ENCODE data around the gene ABCA1.

ABCA1 gene

DNA sequence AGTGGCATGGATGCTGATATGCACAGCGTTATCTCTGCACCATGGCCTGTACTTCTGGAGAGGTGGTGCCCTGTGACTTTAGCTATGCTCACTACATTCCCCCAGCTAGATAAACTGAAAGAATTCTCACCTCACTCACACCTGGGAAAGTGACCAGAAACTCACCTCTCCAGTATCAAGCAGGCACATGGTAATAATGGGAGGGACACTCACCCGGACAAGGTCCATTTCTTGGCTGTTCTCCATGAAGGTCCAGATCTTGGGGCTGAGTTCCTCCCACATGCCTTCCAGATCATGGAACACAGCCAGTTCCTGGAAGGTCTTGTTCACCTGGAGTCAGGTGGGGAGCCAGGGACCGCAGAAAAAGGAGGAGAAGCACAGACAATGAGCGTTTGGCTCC, 91.2 kb downstream of the ABCA1 start:
- Histone ChIP-seq H3K4me1 (ENCODE audit: control insufficient read depth, insufficient read depth, low read length) (no peaks in the 10 kb centered on the region), H3K9ac (ENCODE audit: low read length) (no peak overlapping the region), H3K27me3 (ENCODE audit: control insufficient read depth, insufficient read depth, low read length) (no peaks in the 10 kb centered on the region), H3K4me3 (ENCODE audit: low read length) (no peak overlapping the region), H3K27ac (ENCODE audit: low read depth, low read length) (no peak overlapping the region), H3K36me3 (ENCODE audit: control insufficient read depth, insufficient read depth, low read length) (peaks cover 50% of the 10 kb centered on the region)

DNA sequence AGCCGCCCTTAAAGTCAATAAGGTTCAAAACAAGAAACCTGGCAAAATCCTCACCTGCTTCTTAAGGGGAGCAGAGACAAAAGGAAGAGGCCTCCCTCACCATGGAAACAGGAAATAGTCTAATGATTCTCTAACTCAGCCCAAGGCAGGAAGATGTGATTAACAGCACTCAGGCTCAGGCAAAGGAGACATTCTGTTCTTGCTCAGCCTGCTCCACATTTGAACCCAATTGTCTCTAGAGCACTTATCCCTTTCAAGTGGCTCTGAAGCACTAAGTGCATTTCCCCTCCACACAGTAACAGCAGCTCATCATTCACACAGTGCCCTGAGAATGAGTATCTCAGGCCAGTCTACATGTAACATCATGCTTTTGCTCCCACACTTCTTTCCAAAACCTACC, 91.7 kb downstream of the ABCA1 start:
- Histone ChIP-seq H3K36me3 (ENCODE audit: control insufficient read depth, insufficient read depth, low read length) (peaks cover 54% of the 10 kb centered on the region), H3K27ac (ENCODE audit: low read depth, low read length) (no peak overlapping the region), H3K4me1 (ENCODE audit: control insufficient read depth, insufficient read depth, low read length) (no peaks in the 10 kb centered on the region), H3K4me3 (ENCODE audit: low read length) (no peak overlapping the region), H3K27me3 (ENCODE audit: control insufficient read depth, insufficient read depth, low read length) (no peaks in the 10 kb centered on the region), H3K9ac (ENCODE audit: low read length) (no peak overlapping the region)

DNA sequence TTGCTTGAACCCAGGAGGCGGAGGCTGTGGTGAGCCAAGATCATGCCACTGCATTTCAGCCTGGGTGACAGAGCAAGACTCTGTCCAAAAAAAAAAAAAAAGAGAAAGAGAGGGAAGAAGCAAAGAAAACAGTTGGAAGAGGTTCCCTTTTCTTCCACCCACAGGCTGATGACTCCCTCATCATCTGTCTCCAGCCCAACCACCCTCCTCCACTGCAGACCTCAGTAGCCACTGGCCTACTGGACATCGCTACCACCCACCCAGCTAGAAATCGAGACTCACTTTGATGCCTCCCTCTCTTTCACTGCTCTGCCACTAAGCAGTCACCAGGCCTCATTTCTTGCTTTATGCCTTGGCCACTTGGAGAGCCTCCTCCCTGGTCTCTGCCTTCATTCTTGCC, 92.8 kb downstream of the ABCA1 start:
- H3K36me3 ChIP-seq (ENCODE audit: control insufficient read depth, insufficient read depth, low read length): peaks cover 53% of the 10 kb centered on the region
- no peaks in the 10 kb centered on the region for H3K27me3 ChIP-seq (ENCODE audit: control insufficient read depth, insufficient read depth, low read length)
- H3K9ac ChIP-seq (ENCODE audit: low read length): no peak overlapping the region
- H3K4me1 ChIP-seq (ENCODE audit: control insufficient read depth, insufficient read depth, low read length): no peaks in the 10 kb centered on the region
- no peak overlapping the region for H3K27ac ChIP-seq (ENCODE audit: low read depth, low read length)
- no peak overlapping the region for H3K4me3 ChIP-seq (ENCODE audit: low read length)

DNA sequence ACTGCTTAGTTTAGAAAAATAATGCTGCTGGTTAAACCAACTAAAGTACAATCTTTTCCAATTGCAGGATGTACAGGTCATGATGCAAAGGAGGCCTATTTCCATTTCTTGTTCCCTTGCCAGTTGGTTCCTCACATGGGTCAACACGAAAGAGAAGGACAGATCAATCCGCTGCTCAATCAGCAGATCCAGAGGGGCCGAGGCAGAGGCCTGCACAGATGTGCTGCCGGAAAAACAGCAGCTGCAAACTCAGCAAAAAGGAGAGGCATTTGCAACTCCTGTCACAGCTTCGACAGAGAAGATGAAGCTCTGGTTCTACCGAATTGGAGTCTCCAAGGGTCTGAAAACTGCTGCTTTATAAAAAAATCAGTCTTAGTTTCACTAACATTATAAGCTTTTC, 94.3 kb downstream of the ABCA1 start:
- peaks cover 50% of the 10 kb centered on the region for H3K36me3 ChIP-seq (ENCODE audit: control insufficient read depth, insufficient read depth, low read length)
- H3K27ac ChIP-seq (ENCODE audit: low read depth, low read length): no peak overlapping the region
- no peak overlapping the region for H3K4me3 ChIP-seq (ENCODE audit: low read length)
- no peaks in the 10 kb centered on the region for H3K27me3 ChIP-seq (ENCODE audit: control insufficient read depth, insufficient read depth, low read length)
- H3K9ac ChIP-seq (ENCODE audit: low read length): no peak overlapping the region
- H3K4me1 ChIP-seq (ENCODE audit: control insufficient read depth, insufficient read depth, low read length): no peaks in the 10 kb centered on the region

DNA sequence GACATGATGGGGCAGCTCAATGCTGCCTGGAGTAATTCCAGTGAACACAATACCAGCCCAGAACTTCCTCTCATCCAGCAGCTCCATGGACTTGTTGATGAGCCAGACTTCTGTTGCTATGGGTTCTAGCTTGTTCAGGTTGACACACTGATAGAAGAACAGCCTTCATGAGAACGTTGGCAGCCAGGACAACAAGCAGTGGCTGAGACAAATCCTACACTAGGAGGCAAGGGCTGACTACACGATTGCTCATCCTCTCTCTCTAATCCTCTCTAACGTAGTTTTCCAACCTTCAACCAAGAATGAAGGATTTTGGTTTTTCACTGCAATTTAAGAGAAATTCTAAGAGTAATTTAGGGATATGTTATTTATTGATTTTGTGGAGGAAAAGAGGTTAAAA, 96.3 kb downstream of the ABCA1 start:
- Histone ChIP-seq H3K36me3 (ENCODE audit: control insufficient read depth, insufficient read depth, low read length) (peaks cover 60% of the 10 kb centered on the region), H3K9ac (ENCODE audit: low read length) (no peak overlapping the region), H3K4me1 (ENCODE audit: control insufficient read depth, insufficient read depth, low read length) (no peaks in the 10 kb centered on the region)

DNA sequence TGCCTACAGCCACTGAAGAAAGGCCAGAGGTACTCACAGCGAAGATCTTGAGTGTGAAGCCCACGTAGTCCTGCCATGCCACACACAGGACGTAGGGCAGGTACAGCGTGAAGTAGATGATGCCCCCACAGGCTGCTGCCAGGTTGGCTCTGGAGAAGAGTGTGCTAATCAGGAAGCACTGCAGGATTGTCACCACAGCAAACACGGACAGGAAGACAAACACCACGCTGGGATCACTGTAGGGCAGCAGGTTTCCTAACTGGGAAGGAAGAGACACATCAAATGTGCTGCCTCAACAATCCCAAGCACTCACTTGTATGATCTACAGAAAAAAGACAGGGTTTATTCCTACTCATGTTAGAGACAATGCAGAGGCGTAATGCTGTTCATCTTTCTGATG, 101.0 kb downstream of the ABCA1 start:
- H3K4me3 ChIP-seq (ENCODE audit: low read length): no peak overlapping the region
- no peak overlapping the region for H3K9ac ChIP-seq (ENCODE audit: low read length)
- no peak overlapping the region for H3K27ac ChIP-seq (ENCODE audit: low read depth, low read length)
- H3K27me3 ChIP-seq (ENCODE audit: control insufficient read depth, insufficient read depth, low read length): no peaks in the 10 kb centered on the region
- H3K4me1 ChIP-seq (ENCODE audit: control insufficient read depth, insufficient read depth, low read length): no peaks in the 10 kb centered on the region
- H3K36me3 ChIP-seq (ENCODE audit: control insufficient read depth, insufficient read depth, low read length): peaks cover 65% of the 10 kb centered on the region

More for the DNA sequence above, 96.3 kb downstream of the ABCA1 start:
- Histone ChIP-seq H3K27me3 (ENCODE audit: control insufficient read depth, insufficient read depth, low read length) (no peaks in the 10 kb centered on the region), H3K27ac (ENCODE audit: low read depth, low read length) (no peak overlapping the region), H3K4me3 (ENCODE audit: low read length) (no peak overlapping the region)

DNA sequence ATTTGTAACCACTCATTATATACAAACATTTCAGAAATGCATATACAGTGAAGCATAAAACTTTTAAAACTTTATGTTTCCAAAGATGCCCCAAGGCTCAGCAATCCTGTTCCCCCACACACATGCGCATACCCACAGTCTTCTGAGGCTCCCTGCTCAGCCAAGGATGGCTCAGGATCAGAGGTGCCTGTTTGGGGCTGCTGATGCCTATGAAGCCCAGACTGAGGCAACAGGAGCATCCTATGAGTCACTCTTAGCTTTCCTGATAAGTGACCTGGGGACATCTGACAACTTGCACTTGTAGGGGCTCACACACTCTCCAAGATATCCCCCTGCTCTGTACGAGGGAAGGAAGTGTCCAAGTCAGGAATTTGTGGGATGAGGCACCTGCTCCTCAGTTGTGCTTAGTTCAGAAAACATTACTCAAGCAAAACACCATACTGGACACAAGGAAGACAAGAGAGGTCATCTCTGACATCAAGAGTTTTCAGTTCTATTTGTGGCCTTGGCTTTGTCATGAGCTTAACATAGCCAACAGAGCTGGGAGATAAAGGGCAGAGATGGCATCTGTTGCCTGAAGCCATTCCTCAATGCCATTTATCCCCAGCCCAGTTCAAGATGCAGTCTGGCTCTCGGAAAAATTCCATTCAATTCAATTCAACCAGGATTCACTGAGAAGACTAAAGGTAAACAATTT, 101.7 kb downstream of the ABCA1 start:
- H3K36me3 ChIP-seq (ENCODE audit: control insufficient read depth, insufficient read depth, low read length): peaks cover 65% of the 10 kb centered on the region
- H3K4me3 ChIP-seq (ENCODE audit: low read length): no peak overlapping the region
- no peaks in the 10 kb centered on the region for H3K4me1 ChIP-seq (ENCODE audit: control insufficient read depth, insufficient read depth, low read length)
- no peaks in the 10 kb centered on the region for H3K27me3 ChIP-seq (ENCODE audit: control insufficient read depth, insufficient read depth, low read length)
- H3K27ac ChIP-seq (ENCODE audit: low read depth, low read length): no peak overlapping the region
- H3K9ac ChIP-seq (ENCODE audit: low read length): no peak overlapping the region

DNA sequence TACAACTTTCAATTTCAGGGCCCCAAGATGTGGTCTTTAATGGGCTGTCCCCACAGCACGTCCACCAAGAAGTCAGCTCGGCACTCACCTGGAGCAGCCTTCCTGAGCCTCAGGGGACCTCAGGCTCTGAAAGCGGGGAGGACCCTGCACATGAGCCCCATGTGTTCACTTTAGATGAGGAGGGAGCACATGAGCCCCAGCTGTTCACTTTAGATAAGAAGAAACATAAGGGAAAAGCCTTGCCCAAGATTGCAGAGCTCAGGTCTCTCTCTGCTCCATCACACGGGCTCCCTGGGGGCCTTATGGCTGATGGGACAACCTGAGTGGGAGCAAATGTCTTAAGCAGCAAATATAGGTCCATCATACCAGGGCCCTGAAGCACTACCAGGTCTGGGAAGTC, 107.6 kb downstream of the ABCA1 start:
- Histone ChIP-seq H3K4me1 (ENCODE audit: control insufficient read depth, insufficient read depth, low read length) (no peaks in the 10 kb centered on the region), H3K36me3 (ENCODE audit: control insufficient read depth, insufficient read depth, low read length) (peaks cover 74% of the 10 kb centered on the region), H3K27me3 (ENCODE audit: control insufficient read depth, insufficient read depth, low read length) (no peaks in the 10 kb centered on the region), H3K9ac (ENCODE audit: low read length) (no peak overlapping the region), H3K4me3 (ENCODE audit: low read length) (no peak overlapping the region), H3K27ac (ENCODE audit: low read depth, low read length) (no peak overlapping the region)

DNA sequence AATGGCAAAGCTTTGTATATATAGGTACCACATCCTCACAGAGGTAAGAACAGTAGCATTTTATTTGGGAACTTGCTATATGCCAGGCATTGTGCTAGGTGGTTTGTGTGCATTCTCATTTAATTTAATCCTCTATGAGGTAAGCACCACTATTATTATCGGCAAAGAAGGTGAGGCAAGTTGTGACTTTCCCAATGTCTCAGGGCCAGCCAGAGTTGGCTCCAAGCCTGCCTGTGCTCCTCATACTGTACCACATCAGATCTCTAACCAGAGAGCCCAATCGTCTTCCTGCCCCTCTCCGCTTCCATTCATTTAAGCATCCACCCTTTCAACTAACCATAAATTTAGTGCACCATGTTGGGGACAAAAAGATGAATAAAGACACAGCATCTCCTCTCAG, 108.9 kb downstream of the ABCA1 start:
- Histone ChIP-seq H3K9ac (ENCODE audit: low read length) (no peak overlapping the region), H3K27ac (ENCODE audit: low read depth, low read length) (no peak overlapping the region), H3K36me3 (ENCODE audit: control insufficient read depth, insufficient read depth, low read length) (peaks cover 74% of the 10 kb centered on the region), H3K4me3 (ENCODE audit: low read length) (no peak overlapping the region), H3K27me3 (ENCODE audit: control insufficient read depth, insufficient read depth, low read length) (no peaks in the 10 kb centered on the region), H3K4me1 (ENCODE audit: control insufficient read depth, insufficient read depth, low read length) (no peaks in the 10 kb centered on the region)

DNA sequence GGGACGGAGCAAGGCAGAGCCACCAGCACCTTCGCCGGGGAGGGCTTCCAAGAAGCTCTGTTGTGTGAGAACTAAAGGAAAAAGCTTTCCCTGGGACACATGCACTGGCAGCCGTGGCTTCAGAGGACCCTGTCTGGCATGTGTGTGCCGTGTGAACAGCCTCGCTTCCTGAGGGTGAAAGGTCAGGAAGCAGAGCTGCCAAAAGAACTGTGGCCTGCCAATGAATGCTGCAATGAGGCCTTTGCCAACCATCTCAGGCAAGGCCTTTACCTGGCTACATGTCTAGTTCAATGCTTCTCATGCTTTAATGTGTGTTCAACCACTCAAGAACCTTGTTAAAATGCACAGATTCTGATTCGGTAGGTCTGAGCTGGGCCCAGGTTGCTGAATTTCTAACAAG, 110.5 kb downstream of the ABCA1 start:
- no peak overlapping the region for H3K9ac ChIP-seq (ENCODE audit: low read length)
- no peak overlapping the region for H3K4me3 ChIP-seq (ENCODE audit: low read length)
- no peaks in the 10 kb centered on the region for H3K4me1 ChIP-seq (ENCODE audit: control insufficient read depth, insufficient read depth, low read length)
- H3K27ac ChIP-seq (ENCODE audit: low read depth, low read length): no peak overlapping the region
- H3K36me3 ChIP-seq (ENCODE audit: control insufficient read depth, insufficient read depth, low read length): peaks cover 76% of the 10 kb centered on the region
- H3K27me3 ChIP-seq (ENCODE audit: control insufficient read depth, insufficient read depth, low read length): no peaks in the 10 kb centered on the region

DNA sequence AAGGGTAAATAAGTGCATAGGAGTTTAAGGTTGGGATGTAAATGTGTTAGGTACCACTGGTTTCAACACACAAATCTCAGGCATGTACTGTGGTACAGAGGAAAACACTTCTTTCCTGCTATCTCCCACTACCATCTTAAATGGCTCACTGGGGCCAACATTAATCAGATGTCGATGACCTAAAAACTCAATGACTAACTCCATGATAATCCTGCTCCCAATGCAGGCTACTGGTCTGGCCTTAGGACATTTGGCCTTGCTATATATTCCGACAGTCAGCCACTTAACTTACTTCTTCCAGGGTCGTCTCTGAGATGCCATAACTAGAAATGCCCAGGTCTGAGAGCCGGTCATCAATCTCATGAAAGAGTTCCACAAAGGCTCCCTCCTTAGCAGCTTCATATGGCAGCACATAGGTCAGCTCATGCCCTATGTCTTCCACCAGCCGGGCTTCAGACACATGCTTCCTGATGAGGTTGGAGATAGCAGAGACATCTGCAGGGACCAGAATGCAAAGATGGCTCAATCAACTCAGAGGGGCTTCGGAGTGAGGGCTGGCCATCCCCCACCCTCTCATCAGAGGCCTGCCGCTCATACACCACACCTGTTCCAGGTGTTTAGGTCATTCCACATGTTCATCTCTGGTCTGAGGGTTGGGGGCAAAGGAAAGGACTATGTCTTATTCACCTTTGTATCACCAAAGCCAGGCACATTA, 111.9 kb downstream of the ABCA1 start:
- H3K36me3 ChIP-seq (ENCODE audit: control insufficient read depth, insufficient read depth, low read length): peaks cover 69% of the 10 kb centered on the region
- no peak overlapping the region for H3K27ac ChIP-seq (ENCODE audit: low read depth, low read length)
- H3K4me3 ChIP-seq (ENCODE audit: low read length): no peak overlapping the region
- H3K4me1 ChIP-seq (ENCODE audit: control insufficient read depth, insufficient read depth, low read length): no peaks in the 10 kb centered on the region
- H3K27me3 ChIP-seq (ENCODE audit: control insufficient read depth, insufficient read depth, low read length): no peaks in the 10 kb centered on the region
- no peak overlapping the region for H3K9ac ChIP-seq (ENCODE audit: low read length)

DNA sequence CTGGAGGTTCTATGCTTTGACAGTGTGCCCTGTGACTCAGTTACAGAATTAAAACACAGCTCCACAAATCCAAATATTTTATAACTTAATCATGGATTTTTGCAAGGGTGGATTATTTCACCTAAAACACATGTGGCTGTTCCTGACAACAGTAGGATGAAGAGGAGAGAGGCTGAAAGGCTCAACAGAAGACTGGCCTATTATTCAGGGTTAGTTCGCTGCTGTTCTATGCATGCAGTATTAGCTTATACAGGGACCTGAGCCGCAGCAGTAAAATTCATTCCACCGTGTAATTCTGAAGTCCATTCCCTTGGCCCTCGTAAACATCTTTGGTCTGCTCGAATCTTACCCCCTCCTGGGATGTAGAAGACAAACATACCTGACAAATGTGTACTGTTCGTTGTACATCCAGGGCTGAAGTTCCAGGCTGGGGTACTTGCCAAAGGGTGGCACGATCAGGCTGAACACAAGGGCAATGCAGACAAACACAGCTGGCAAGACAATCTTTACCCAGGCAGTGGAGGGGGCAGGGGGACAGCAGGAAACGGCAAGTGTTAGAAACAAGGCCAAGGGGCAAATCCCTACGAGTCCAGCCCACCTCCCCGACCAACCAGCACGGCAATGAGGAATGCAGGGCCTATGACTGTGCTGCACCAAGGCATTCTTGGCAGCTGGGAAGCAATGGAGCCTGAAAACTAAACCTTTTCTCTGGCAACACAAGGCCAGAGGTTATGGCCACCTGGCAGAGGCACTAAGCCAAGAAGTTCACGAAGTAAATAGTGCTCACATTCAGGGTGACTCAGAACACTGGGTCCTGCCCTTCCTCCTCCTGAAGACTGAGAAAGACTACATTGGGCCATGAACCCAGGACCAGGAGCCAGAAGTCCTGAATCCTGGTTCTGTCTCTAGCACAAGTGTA, 117.3 kb downstream of the ABCA1 start:
- Histone ChIP-seq H3K36me3 (ENCODE audit: control insufficient read depth, insufficient read depth, low read length) (peaks cover 51% of the 10 kb centered on the region), H3K4me3 (ENCODE audit: low read length) (no peak overlapping the region), H3K4me1 (ENCODE audit: control insufficient read depth, insufficient read depth, low read length) (no peaks in the 10 kb centered on the region), H3K9ac (ENCODE audit: low read length) (no peak overlapping the region), H3K27ac (ENCODE audit: low read depth, low read length) (peak overlapping the region; percentile 6), H3K27me3 (ENCODE audit: control insufficient read depth, insufficient read depth, low read length) (no peaks in the 10 kb centered on the region)

All from rectal smooth muscle tissue (tissue), 1 donor.